ENCODE data around the gene CNTN3.

CNTN3 gene

GRCh38 chr3:74614107-74614967 is at the start of gene CNTN3:
Gene CNTN3 (minus strand): TSS chr3:74614659. CDS start chr3:74521112, 93,547 bp downstream.
- DNase-seq: no peak

- no peak for DNase-seq
These were observed 48.7 kb upstream of the CNTN3 start for GRCh38 chr3:74663178-74663577.

GRCh38 chr3:74661672-74662071 is 47.2 kb upstream of the CNTN3 start:
- no peak for DNase-seq

GRCh38 chr3:74651885-74652284 is 37.4 kb upstream of the CNTN3 start:
- no peak for DNase-seq

GRCh38 chr3:74651292-74651691 is 36.8 kb upstream of the CNTN3 start:
- no peak for DNase-seq

GRCh38 chr3:74648107-74648506 is 33.6 kb upstream of the CNTN3 start:
- DNase-seq: no peak

GRCh38 chr3:74646094-74646493 is 31.6 kb upstream of the CNTN3 start:
- no peak for DNase-seq

GRCh38 chr3:74643636-74644035 is 29.2 kb upstream of the CNTN3 start:
- DNase-seq: no peak

GRCh38 chr3:74642876-74643275 is 28.4 kb upstream of the CNTN3 start:
- DNase-seq: no peak

- no peak for DNase-seq
These were observed 25.8 kb upstream of the CNTN3 start for GRCh38 chr3:74640211-74640610.

- no peak for DNase-seq
These were observed 25.2 kb upstream of the CNTN3 start for GRCh38 chr3:74639681-74640080.

GRCh38 chr3:74636981-74637380 is 22.5 kb upstream of the CNTN3 start:
- no peak for DNase-seq

- DNase-seq: no peak
These were observed 18.6 kb upstream of the CNTN3 start for GRCh38 chr3:74633021-74633420.

GRCh38 chr3:74631351-74632140 is 17.1 kb upstream of the CNTN3 start:
- no peak for DNase-seq

- no peak for DNase-seq
These were observed 16.1 kb upstream of the CNTN3 start for GRCh38 chr3:74630602-74631001.

GRCh38 chr3:74626011-74626410 is 11.6 kb upstream of the CNTN3 start:
- DNase-seq: no peak

GRCh38 chr3:74624301-74624700 is 9.8 kb upstream of the CNTN3 start:
- no peak for DNase-seq

GRCh38 chr3:74623261-74623836 is 8.9 kb upstream of the CNTN3 start:
- no peak for DNase-seq

- no peak for DNase-seq
These were observed 7.1 kb upstream of the CNTN3 start for GRCh38 chr3:74621581-74621980.

GRCh38 chr3:74617776-74618175 is 3.3 kb upstream of the CNTN3 start:
- DNase-seq: no peak

- DNase-seq: no peak
These were observed 845 bp downstream of the CNTN3 start for GRCh38 chr3:74613521-74614106.

GRCh38 chr3:74613060-74613459 is 1.4 kb downstream of the CNTN3 start:
- no peak for DNase-seq

GRCh38 chr3:74611206-74611605 is 3.3 kb downstream of the CNTN3 start:
- DNase-seq: no peak
